ENCODE measurements around the gene GTF3C1.

GTF3C1 gene

GRCh38 chr16:27421961-27422740, 127.6 kb downstream of the GTF3C1 start:
- no peak for DNase-seq

GRCh38 chr16:27417047-27417671, 132.6 kb downstream of the GTF3C1 start:
- DNase-seq, result no peak

GRCh38 chr16:27414788-27415431, 134.8 kb downstream of the GTF3C1 start:
- no peak for DNase-seq

- DNase-seq, result no peak
These were observed 135.8 kb downstream of the GTF3C1 start for GRCh38 chr16:27413956-27414355.

GRCh38 chr16:27410761-27411160, 139.0 kb downstream of the GTF3C1 start:
- DNase-seq, result no peak
